Endometrial microvascular endothelial cells (primary cell): ENCODE measurements around the gene SLC1A3. TPM values are rescaled to one million over a fixed set of nuclear protein-coding genes. Genes with fewer than 3 reads are reported as not detected.
"Not testable (repeated sequence)": the region's sequence is repeated elsewhere in the genome, so short reads cannot be mapped to it uniquely, and the experiment has no call there.

Experiments used
- in situ Hi-C: cut with HindIII; loops from 2 replicates; pipeline ENCODE4 v1.10.0; 2017; ENCODE audit warnings: low sequenced_read_pairs, low pct_unique_long_range_greater_than_20kb; ENCODE audit errors: inconsistent ontology term
- total RNA-seq: library from RNA; depleted of rRNA; stranded (reverse); fragments of >200 nt; gene quantifications from one replicate; pipeline ENCODE4 v1.2.3, GENCODE V29; 2015; ENCODE audit errors: inconsistent ontology term

Gene SLC1A3
- total RNA-seq, 1 donor from 2014 or later, result 0.09 TPM

DNA sequence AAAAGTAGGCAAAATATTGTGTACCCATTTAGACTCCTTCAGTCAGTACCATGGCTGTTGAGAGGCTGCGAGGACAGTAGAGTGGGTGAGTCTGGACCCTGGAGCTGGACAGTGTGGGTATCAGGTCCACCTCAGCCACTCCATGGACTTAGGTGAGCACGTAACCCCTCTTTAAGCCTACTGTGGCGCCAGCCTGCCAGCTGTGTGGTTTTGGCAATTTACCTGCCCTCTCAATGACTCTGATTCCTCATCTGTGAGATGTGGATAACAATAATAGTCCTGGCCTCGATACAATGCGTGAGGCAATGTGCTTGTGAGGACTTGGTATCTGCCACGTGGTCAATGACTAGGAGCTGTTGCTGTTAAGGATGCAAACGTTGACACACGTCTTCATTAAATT lies 17.9 kb downstream of the SLC1A3 start:
- in situ Hi-C loops, result no loop called here

GRCh38 chr5:36628695-36629094 lies 22.3 kb downstream of the SLC1A3 start:
- in situ Hi-C loops, result no loop called here

GRCh38 chr5:36629729-36630128 lies 23.3 kb downstream of the SLC1A3 start:
- in situ Hi-C loops, result no loop called here

GRCh38 chr5:36630201-36631145 lies 24.1 kb downstream of the SLC1A3 start:
- in situ Hi-C loops, result no loop called here

GRCh38 chr5:36631154-36631553 lies 24.7 kb downstream of the SLC1A3 start:
- in situ Hi-C loops, result no loop called here

DNA sequence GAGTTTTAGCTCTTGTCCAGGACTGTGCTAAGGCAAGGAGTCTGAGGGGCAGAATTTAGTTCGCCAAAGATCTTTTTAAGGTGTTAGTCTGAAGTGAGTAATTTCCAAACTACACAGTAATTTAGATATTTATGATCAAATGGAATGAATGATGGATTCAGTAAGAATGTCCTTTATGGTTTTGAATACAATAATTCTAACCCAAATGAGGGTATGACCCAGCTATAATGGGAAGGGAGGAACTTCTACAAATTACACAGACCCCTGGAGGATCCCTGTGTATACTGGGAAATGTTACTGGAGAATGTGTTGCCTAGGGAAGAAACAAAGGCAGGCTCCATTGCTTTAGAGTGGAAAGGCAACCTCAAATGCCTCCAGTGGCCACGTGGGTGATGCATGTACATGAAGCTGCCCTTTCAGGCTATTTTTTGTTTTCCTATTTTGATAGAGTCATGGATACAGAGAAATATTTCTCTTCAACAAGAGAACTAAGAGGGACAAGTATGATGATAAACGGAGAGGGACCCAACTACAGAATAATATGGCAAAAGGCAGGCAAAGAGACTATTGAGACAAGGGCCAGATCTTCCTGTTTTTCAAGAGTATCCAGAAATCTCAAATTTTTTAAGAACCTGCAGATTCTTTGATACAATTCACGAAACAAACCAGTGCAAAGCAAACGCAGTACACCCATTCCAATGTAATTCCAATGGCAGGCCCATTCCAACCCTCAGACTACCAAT lies 25.4 kb downstream of the SLC1A3 start:
- in situ Hi-C loops, result no loop called here

- in situ Hi-C loops, result no loop called here
Measured at GRCh38 chr5:36632363-36632664, 25.9 kb downstream of the SLC1A3 start.

DNA sequence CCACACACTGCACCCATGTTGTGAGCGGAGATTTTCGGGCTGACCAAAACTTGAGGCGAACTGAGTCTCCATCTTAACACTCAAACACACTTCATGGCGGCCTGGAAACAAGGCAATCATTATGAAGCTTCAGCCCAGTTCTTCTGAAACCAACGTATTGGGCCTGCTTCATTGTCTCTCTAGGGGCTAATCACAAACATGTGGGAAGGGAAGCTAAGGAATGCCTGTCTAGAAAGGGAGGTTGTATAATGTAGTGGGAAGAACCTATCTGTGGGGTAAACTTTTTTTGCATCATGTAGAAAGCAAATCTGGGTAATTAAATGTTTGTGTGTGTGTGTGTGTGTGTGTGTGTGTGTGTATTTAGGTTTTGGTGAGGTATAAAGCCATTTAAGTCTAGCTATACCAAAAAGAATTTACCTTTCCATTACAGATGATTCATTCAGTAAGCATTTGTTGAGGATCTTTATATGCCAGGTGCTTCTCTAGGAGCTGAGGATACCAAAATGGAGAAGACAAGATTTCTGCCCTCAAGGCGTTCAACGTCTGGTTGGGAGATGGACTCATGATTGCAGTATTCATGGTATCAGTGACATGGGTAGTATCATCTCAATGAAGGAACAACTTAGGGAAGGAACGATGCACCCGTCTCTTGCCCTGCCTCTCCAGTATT lies 29.4 kb downstream of the SLC1A3 start:
- in situ Hi-C loops, result no loop called here

- in situ Hi-C loops, result no loop called here
Measured at GRCh38 chr5:36637101-36637500, 30.7 kb downstream of the SLC1A3 start.

DNA sequence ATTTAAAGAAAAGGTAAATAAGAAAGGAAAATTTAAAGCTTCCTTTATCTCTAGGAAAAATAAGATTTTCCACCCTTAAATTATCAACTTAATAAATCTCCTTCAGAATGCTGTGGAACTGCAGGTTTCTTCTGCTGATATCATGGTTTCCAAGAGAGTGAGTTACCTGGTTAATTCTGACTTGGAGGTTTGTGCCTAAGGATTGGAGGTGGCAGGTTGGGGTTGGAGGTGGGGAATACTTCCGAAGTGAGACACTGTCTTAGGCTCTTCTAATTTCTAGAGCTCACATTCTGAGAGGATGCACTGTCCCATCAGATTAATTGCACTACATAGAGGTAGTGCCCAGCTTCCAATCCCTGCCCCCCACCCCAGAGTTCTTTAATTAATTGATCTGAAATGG lies 31.1 kb downstream of the SLC1A3 start:
- in situ Hi-C loops, result no loop called here

DNA sequence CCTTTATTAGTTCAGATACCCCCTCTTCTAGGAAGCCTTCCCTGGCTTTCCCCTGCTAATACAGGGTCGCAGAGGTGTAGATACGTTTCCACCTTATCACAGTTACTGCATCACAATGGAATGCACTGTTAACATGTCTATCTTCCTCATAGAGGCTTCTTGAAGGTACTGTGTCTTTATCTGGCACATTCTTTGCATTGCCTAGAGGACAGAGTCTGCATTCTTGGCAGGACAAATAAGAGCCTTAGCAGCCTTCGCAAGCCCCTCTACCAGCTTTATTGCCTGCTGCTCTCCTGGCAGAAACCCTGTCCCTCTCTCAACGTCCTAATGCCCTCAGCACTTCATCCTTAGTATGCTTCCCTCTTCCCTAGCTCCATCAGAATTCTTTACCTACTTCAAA lies 31.6 kb downstream of the SLC1A3 start:
- in situ Hi-C loops, result no loop called here

DNA sequence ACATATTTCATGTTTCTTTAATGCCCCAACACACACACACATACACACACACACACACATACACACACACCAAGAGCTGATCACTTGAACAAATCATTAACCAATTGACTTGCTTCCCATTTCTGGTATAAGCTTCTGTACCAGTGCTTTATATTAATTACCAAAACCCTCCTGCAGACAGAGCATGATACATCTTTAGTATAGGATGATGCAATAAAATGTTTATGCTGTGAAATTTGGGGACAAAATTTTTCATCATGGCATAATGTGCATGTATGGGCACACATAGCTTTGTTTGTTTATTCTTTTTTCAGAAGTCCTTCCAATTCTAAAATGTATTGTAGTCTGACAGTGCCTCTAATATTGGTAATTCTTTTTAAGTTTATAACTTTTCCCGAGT lies 34.5 kb downstream of the SLC1A3 start:
- in situ Hi-C loops, result no loop called here

DNA sequence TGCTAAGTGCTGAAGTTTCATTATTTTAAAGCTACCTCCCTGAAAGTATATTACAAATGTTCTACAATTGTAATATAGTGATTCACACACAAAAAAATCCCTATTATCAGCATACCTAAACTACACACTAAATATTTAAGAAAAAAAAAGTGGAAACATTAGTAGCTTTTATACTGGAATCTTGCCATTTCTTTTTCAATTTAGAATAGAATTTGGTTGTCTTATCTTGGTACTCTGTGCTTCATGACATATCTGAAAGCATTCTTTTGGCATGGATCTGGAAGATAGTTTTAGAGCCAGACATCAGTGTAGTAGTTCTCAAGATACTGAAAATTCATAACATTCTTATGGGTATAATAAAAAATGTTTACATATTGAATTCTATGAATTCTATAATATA lies 35.0 kb downstream of the SLC1A3 start:
- in situ Hi-C loops, result no loop called here

GRCh38 chr5:36642089-36642488 lies 35.7 kb downstream of the SLC1A3 start:
- in situ Hi-C loops, result no loop called here

GRCh38 chr5:36643162-36643561 lies 36.8 kb downstream of the SLC1A3 start:
- in situ Hi-C loops, result no loop called here

DNA sequence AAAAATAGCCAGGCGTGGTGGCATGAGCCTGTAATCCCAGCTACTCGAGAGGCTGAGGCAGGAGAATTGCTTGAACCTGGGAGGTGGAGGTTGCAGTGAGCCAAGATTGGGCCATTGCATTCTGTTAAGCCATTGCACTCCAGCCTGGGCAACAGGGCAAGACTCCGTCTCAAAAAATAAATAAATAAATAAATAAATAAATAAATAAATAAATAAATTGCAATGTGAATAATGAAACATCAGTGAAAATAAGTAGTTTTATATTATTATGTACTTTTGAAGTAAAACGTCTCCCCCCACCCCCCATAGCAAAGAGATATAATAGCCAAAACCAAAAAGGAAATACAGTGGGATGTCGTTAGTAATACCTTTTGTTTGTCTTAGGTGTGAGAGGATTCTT lies 37.4 kb downstream of the SLC1A3 start:
- in situ Hi-C loops, result not testable (repeated sequence)

DNA sequence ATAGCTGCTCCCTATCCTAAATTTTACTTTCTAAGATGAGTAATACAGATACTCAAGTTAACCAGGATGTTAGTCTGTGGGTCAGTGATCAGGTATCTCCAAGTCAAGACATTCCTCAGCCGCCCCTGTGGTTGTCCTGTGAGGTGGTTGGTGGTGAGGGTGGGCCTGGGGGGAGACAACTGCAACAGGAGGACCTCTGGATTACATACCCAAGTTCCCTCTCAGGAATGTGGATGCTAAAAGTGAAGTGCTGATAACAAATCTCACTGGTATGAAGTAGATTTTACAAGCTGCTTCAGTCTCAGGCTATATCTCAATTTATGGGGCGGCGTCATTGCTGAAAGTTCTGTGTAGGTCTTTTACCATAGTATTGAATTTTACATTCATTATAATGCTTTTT lies 38.3 kb downstream of the SLC1A3 start:
- in situ Hi-C loops, result no loop called here

DNA sequence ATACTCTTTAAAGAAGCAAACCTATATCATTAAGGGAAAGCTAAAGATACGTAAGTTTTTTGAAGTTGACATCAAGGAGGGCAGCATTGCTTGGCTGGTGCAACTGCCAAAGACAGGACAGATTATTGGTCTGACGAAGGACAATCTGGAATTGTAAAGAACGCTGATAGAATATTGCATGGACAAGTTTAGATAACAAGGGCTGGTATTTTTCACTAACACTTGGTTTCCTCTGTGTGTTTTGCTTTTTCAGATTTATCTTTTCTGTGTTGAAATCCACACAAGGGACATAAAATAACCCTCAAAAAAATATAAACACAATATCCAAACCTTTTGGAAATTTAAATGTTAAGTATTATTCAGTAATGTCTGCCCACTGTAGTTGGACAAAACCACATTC lies 39.7 kb downstream of the SLC1A3 start:
- in situ Hi-C loops, result no loop called here

DNA sequence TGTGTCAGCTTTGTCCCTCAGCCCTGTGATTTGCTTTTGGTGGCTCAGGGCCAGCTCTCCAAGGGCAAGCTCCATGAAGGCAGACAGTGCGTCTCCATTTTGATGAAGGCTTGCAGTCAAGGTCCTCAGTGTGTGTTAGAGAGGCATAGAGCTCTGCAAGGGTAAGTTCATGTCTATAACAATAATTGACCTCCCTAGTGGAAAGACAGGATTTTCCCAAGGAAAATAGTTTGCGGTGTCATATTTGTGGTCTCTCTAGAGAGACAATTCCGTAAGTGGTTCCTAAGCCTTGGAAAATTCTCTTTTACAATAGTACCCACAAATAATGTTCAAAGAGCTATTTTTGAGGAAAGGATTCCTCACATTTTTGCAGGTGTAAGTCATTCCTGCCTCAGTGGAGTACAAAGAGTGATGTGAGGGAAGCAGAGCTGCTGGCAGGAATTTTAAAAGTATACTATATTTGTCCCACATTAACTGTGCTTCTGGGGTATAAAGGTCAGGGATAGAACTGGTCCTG lies 40.2 kb downstream of the SLC1A3 start:
- in situ Hi-C loops, result no loop called here

- in situ Hi-C loops, result no loop called here
Measured at GRCh38 chr5:36647046-36647445, 40.6 kb downstream of the SLC1A3 start.
